Glomerular visceral epithelial cell (primary cell): Measurements from ENCODE around the gene SSBP2.
"Not testable (repeated sequence)": the region's sequence is repeated elsewhere in the genome, so short reads cannot be mapped to it uniquely, and the experiment has no call there.

Source experiments
- DNase-seq: peaks from one replicate; pipeline ENCODE4 v3.0.0-alpha.2; 2016; ENCODE audit errors: extremely low spot score

Gene SSBP2

GRCh38 chr5:81660624-81661023, 90.3 kb downstream of the SSBP2 start:
- DNase-seq, result not testable (repeated sequence)

DNA sequence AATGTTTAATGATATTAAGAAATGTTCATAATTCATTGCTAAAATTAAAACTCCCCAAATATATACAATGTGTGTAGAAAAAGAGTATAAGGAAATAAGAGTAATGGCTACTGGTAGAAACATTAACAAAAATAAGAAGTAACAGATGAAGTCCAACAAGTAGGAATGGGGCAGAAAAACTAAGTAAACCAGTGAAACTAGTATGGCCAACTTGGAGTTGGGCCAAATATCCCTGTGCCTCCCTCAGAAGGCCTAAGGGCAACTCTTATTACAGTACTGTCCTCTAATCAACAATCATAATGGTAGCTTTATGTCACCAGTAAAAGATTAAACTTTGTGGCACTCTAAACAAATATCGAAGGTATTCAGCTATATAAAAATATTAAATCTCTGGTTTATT, 93.5 kb downstream of the SSBP2 start:
- no peak for DNase-seq

GRCh38 chr5:81656783-81657182, 94.1 kb downstream of the SSBP2 start:
- no peak for DNase-seq

DNA sequence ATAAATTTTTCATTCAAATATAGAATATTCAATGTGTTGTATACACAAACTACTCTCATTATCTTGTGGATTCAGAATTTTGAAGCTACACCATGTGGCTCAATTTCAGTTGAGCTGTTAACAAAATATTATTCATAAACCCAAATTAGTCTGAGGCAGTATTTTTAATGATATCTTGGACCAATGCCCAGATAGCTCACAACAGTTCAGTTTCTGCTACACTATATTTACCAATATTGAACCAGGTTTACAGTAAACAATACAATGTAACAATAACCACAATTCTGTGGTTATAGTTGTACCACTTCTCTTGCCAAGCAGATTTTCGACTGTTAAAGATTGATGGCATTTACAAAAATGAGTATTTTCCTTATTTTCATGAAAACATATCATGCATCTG, 99.9 kb downstream of the SSBP2 start:
- no peak for DNase-seq

DNA sequence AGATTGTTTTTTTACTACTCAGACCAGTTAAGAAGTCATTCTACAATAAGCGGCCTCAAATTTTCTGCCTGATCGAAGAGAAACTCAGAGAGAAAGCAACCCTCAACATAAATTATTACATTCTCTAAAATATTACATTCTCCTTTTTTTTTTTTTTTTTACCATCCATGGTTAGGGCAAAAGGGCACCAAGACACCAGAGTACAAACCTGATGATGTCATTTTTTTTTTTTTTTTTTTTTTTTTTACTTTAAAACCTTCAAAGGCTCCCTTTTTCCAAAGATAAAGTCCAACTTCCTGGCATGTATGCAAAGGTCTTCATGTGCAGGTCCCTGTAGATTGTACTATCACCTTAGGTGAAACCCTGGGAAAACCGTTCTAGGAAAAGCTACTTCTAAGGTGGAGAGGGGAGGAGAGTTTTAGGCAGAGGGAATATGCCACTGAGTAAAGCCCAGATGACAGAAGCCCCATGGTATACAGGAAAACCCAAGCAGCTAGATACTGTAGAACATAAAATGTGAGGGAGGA, 104.4 kb downstream of the SSBP2 start:
- no peak for DNase-seq

DNA sequence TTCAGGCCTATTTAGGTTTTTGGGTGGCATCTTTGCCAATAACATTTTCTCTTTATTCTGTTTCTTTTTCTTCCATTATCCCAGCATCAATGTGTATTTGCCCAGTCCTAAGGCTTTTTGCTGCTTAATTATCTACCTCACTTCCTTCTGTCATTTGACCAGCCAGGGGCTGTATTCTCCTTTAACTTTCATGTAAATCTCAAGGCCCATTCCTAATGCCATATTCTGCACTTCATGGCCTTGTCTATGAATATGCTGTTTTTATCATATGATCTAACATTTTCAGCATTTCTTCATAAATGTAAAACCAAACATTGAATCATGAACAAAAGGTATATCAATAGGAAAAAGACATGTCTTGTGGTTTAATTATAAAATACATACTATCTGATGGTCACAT, 108.7 kb downstream of the SSBP2 start:
- no peak for DNase-seq

DNA sequence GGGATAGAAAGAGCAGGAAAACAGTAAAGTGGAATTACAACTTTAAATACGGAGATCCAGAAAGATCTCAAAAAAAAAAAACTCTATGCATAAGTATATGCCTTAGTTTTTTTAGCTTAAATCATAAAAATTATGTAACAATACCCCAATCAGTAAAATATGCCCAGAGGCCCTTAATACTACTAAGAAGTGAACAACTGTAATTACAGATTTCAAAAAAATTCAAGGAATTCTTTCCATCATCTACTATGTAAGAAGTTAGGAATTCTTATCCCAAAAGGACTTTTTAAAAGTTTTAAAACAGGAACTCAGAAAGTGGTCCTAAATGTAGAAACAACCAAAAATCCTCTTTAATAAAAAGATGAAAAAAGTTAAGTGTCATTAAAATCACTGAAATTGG, 111.3 kb downstream of the SSBP2 start:
- no peak for DNase-seq

- DNase-seq, result no peak
These were observed 112.4 kb downstream of the SSBP2 start for GRCh38 chr5:81638471-81638870.

GRCh38 chr5:81633891-81634290, 117.0 kb downstream of the SSBP2 start:
- no peak for DNase-seq

DNA sequence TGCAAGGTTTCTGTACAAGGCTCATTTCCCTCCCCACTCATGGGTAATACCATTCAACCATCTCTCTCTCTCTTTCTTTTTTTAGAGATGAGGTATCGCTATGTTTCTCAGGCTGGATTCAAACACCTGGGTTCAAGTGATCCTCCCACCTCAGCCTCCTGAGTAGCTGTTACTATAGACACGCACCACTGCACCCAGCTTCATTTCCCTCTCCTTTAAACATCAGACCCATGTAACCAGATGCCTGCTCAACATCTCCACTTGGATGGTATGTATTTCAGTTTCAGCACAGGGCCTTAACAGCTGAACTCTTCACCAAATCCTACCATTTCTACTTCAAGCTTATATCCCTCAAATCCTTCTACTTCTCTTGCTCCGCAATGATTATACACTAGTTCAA, 117.4 kb downstream of the SSBP2 start:
- no peak for DNase-seq

DNA sequence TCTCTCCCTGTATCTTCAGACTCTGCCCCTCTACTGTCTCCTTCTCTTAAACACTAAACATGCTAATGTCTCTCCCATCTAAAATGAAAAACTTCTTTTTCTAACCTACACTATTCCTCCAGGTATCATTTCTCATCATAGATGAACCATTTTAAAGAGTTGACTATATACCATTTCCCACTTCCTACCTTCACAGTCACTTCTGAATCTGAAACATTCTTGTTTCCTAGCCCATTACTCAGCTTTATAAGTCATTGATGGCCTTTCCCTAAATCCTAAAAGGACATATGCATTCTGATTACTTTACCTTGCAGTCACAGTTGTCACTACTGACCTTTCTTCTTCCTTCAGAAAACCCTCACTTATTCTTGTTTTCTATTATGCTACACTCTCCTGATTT, 118.2 kb downstream of the SSBP2 start:
- DNase-seq, result no peak

GRCh38 chr5:81631621-81632020, 119.3 kb downstream of the SSBP2 start:
- DNase-seq, result no peak

- no peak for DNase-seq
These were observed 119.8 kb downstream of the SSBP2 start for GRCh38 chr5:81631124-81631523.

GRCh38 chr5:81630684-81631083, 120.2 kb downstream of the SSBP2 start:
- no peak for DNase-seq

GRCh38 chr5:81629986-81630385, 120.9 kb downstream of the SSBP2 start:
- DNase-seq, result no peak

DNA sequence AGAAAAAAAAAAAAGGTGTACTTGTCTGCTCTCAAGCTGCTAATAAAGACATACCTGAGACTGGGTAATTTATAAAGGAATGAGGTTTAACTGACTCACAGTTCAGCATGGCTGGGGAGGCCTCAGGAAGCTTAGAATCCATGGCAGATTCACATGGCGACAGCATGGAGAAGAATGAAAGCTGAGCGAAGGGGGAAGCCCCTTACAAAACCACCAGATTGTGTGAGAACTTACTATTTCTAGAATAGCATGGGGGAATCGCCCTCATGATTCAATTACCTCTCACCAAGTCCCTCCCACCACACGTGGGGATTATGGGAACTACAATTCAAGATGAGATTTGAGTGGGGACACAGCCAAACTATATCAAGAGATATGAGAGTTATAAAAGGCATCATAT, 122.8 kb downstream of the SSBP2 start:
- DNase-seq, result peak; percentile 6

DNA sequence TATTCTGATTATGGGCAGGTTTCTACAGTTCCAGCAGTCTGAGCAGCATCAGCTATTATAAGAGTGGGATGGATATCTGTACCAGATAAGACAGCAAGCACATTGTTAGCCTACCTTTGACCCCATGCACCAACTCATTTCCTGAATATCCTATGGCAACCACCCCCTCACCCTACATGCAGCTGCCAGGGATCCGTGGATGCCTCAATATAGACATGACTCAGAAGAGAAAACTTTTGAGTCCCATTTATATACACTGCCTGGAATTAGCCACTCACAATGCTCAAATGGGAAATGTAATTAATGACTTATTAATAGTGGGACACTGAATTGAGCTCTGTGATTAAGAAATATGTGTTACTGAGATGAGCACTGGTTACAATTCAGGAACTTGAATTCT, 124.4 kb downstream of the SSBP2 start:
- peak; percentile 77 for DNase-seq

DNA sequence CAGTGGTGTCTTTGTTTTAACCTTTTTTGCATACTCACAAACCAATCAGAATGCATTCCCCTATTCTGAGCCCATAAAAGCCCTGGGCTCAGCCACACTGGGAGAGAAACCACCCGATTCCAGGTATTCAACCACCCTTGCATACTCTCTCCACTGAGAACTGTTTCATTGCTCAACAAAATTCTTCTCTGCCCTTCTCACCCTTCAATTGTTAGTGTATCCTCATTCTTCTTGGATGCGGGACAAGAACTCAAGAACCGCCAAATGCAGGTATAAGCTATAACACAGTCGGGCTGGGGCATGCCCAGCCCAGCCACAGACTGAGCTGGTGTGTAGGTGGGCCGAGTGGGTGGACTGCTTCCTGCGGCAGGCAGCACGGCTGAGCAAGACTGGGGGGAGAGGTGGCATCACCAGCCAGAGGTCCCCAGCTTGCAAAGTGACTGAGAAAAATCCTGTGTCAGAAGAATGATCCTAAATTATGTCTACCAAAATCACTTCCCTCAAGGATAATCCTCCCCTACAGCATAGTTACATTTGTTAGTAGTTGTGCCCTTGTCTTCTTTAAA, 141.0 kb downstream of the SSBP2 start:
- DNase-seq, result no peak

DNA sequence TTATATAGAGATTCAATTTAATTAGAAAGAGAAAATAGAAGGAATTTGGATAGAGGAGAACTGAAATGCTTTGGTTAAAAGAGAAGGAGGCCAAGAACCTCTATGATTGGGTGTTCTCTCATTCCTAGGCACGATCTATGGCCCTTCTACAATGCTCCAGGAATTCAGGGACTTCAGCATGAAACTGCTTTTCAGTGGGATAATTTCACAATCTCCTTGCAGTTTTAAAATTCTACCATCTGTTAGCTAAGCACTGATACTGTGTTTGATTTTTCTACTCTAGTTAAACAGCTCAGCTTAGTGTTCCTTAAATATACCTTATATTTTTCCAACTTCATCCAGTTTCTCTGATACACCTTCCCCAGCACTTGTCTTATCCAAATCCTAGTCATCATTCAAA, 141.9 kb downstream of the SSBP2 start:
- no peak for DNase-seq

DNA sequence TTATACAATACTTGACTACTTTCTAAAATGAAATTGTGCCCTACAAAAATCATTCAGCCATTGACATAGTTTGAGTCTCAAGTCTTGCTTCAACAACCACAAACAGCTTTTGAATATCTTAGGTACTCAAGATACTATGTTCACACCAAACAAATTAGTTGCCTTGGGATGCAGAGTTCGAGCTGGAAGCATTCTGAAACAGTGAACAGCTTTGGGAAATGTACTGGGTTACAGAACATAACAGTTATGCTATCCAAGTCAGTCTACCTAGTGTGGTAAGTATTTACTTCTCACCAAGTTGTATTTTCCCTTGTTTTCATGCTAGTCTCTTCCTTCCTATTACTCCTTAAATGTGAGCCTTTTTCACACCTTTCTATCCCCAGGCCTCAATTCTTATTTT, 143.2 kb downstream of the SSBP2 start:
- DNase-seq, result no peak

GRCh38 chr5:81606150-81606549, 144.7 kb downstream of the SSBP2 start:
- DNase-seq, result no peak

DNA sequence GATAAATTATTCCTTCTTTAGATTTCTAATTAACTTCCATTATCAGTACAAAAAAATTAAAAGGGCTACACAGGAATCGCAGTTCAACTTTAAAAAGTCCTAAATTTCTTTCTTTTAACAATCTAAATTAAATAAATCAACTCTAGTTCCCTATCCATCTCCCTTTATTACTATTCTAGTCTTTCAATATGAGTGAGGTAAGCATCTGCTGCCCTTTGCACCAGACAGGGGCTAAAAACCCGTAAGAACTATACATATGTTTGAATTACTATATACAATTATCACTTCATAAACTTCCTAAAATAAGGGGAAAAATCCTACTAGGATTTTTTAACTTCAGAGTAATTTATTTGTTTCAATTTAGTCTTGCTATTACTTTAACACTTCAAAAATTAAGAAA, 145.6 kb downstream of the SSBP2 start:
- no peak for DNase-seq

DNA sequence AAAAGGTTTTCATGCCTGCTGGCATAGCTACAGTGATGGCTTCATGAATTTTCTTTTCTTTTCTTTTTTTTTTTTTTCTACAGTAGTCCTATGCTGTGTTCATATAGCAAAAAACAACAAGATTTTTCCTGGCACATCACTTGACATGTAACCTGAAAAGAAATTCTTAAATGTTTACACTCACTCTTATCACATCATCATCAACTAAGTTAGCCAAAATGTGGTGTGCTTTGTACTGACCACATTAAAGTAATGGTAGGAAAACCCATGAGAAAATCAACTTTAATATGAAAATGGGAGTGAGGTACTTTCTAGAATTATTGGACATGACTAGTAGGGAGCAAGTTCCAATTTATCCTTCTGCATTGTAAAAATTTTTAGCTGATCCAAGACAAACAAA, 146.7 kb downstream of the SSBP2 start:
- DNase-seq, result no peak

DNA sequence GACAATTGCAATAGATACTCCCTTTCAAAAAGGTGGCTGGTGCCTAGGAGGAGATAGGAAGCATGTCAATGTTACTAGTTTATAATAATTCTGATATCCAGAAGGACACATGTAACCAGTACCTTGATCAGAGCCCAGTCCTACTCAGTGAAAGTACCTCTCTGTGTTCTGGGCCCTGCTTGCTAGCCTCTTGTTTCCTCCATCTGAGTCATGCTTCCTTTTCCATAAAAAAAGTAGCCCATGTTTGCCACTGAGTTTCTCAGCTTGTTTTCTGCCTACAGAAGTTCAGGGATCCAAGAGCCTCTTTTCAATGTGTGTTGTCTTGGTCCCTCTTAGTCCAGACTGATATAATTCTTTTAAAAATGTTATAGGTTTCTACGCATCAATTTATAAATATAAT, 149.0 kb downstream of the SSBP2 start:
- no peak for DNase-seq
